LNCaP clone FGC (cell line): ENCODE results near the gene KPNB1.

Experiments used
- DNase-seq: peaks from one replicate; pipeline ENCODE4 v3.0.0-alpha.2; 2011; ENCODE audit warnings: low read depth
- H3K4me3 ChIP-seq: 2 replicates; pipeline ENCODE4 v1.5.1; 2011; ENCODE audit warnings: mild to moderate bottlenecking, low read depth, low read length, control low read depth
- CTCF ChIP-seq: IDR thresholded peaks from 2 replicates; pipeline ENCODE4 v1.5.1; 2012; ENCODE audit warnings: mild to moderate bottlenecking; ENCODE audit not compliant: control insufficient read depth, insufficient read depth; ENCODE audit errors: extremely low read depth

Gene KPNB1

GRCh38 chr17:47700471-47701449, 51.0 kb downstream of the KPNB1 start:
- no peak for DNase-seq
- no peak for TF ChIP-seq CTCF

GRCh38 chr17:47701608-47702007, 51.9 kb downstream of the KPNB1 start:
- H3K4me3 ChIP-seq, result no peak overlapping the region
- TF ChIP-seq CTCF, result no peak
- no peak for DNase-seq

More at GRCh38 chr17:47700471-47701449, 51.0 kb downstream of the KPNB1 start:
- no peak overlapping the region for H3K4me3 ChIP-seq

GRCh38 chr17:47702391-47702995, 52.8 kb downstream of the KPNB1 start:
- H3K4me3 ChIP-seq, result no peak overlapping the region
- TF ChIP-seq CTCF, result no peak
- DNase-seq, result no peak

DNA sequence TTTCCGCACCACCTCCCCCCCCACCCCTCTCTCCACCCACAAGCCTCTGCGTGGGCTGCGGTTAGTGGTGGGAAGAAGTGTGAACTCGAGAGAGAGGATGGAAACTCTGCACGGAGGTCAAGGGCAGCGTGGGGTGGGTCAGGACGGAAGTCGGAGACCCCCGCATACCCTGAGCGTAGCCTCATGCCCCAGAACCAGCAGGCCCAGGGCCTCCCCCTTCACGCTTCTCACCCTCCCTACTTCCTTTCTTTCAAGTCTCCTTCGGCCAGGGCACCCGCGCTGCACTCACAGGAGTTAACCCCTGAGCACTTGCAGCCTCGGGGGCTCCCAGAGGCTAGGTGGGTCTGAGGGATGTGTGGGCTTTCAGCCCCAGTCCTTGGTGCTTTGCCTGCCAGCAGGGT, 53.5 kb downstream of the KPNB1 start:
- no peak for DNase-seq
- TF ChIP-seq CTCF, result no peak
- H3K4me3 ChIP-seq, result no peak overlapping the region

DNA sequence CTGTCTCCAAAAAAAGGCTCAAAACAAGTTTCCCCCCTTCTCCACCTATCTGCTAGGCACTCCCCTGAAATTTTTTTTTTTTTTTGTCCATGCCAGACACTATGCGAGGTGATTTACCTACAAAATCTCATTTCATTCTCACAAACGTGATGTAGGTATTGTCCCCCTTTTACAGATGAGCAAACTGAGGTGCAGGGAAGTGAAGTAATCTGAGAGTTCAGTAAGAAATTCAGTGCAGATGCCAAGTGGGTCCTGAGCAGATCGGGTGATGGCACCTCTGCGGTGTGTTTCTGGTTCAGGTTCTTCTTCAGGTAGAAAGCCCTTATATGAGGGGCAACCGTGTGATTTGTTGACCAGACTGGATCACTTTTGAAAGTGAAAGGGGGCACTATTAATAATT, 54.0 kb downstream of the KPNB1 start:
- no peak for DNase-seq
- TF ChIP-seq CTCF, result no peak
- no peak overlapping the region for H3K4me3 ChIP-seq

- no peak for TF ChIP-seq CTCF
- H3K4me3 ChIP-seq, result no peak overlapping the region
- DNase-seq, result no peak
These were observed 54.4 kb downstream of the KPNB1 start for GRCh38 chr17:47704116-47704515.
